ENCODE results near the gene FANCL.
A peak's percentile ranks its signal among the peaks of the same experiment; 100 is the strongest.
"Not testable (repeated sequence)": the region's sequence is repeated elsewhere in the genome, so short reads cannot be mapped to it uniquely, and the experiment has no call there.

Gene FANCL

GRCh38 chr2:58206785-58207184 is 34.3 kb downstream of the FANCL start:
- no peak for DNase-seq (ENCODE audit: low spot score)

- no peak for DNase-seq (ENCODE audit: low spot score)
Observed at GRCh38 chr2:58204195-58204959, 36.7 kb downstream of the FANCL start.

DNA sequence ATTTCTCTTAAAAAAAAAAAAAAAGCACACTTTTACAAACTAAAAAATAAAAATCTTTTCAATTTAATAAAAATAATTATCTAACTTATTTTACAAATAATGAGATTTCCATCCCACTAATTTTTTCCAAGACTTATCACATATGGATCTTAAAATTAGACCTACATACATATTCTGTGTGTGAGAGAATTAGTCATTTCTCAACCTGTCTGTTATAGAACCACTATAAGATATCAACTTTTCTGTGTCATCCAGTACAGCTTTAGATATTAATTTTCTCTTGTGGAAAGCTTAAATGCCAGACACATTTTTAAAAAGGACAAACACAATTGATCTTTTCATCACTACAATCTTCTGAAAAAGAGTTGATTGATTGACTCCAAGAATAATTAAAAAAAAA is 38.1 kb downstream of the FANCL start:
- DNase-seq (ENCODE audit: low spot score), result no peak

DNA sequence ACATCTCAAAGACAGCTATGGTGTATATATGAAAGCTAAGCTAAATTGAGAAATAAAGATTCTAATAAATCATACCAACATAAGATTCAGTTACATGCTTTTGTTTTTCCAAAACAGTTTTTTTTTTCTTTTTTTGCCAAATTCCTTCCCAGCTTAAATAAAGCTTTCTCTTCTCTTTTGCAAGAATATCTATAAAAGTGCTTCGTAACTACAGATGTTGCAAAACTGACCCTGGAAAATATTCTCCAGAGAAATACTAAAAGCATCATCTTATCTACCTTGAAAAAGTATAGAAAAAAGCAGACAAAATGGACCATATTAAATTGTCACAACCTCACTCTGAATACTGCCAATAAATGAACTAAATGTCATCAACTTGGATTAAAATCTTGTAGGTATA is 38.7 kb downstream of the FANCL start:
- DNase-seq (ENCODE audit: low spot score), result no peak

DNA sequence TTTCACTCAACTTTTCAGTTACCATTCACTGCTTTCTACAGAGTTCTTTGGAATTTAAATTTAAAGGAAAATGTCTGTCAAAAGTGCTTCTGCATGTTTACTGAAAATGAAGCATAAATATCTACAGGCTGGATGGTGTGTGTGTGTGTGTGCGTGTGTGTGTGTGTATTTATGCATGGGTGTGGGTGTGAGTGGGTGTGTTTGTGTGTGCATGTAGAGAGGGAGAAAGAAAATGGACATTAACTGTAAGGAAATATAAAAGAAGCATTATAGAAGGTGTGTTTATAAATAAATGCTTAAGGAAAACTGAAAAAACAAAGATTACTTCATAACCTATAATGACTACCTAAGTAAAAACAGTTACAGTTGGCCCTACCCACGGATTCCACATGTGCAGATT is 43.2 kb downstream of the FANCL start:
- DNase-seq (ENCODE audit: low spot score), result no peak

GRCh38 chr2:58195662-58196061 is 45.5 kb downstream of the FANCL start:
- DNase-seq (ENCODE audit: low spot score), result no peak

DNA sequence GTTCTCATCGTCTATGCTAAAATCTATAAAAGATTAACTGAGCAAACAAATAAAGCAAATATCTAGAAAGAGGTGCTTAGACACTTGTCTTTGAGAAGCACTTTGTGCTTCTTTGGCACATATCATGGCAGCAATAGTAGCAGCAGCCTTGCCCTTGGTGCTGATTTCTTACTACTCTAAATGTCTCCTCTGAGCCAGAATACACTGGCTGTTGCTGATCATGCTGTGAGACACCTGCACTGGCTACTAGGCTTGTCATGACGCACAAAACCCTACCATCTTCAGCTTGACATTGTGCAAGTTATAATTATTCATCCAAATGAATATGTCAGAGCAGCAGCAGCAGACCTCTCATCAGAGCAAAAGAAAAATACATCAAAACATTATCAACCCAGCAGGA is 46.7 kb downstream of the FANCL start:
- DNase-seq (ENCODE audit: low spot score), result peak; percentile 13

GRCh38 chr2:58187022-58187421 is 54.1 kb downstream of the FANCL start:
- not testable (repeated sequence) for DNase-seq (ENCODE audit: low spot score)

DNA sequence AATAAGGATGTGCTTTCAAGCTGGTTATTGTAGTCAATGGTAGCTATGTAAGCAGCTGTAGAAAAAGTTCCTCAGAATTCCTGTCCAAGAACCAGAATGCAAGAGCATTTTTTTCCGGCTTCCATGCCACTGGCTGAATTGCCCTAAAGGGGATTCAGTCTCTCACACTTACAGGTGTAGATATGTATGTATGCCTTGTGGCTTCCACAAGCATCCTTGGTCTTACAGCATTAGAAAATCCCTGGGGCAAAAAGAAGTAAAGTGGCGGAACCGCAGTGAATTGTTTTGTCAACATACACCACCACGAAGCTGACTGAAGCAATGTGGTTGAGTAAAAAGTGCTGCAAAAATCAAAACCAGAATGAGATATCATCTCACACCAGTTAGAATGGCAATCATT is 54.6 kb downstream of the FANCL start:
- DNase-seq (ENCODE audit: low spot score), result no peak

- no peak for DNase-seq (ENCODE audit: low spot score)
Observed at GRCh38 chr2:58182527-58182926, 58.6 kb downstream of the FANCL start.

DNA sequence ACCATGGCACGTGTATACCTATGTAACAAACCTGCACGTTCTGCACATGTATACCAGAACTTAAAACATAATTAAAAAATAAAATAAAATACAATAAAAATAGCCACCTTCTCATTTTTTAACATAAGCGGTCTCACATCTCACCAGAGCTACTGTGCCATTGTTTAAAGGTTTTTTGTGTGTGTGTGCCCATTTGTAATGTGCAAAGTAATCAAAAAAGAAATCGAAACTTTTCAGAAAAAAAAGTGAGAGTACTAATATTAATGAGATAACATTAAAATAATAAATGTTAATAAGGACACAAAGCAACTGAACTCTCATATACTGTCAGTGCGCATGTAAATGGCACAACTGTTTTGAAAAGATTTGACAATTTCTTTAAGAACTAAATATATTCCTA is 60.5 kb downstream of the FANCL start:
- no peak for DNase-seq (ENCODE audit: low spot score)

DNA sequence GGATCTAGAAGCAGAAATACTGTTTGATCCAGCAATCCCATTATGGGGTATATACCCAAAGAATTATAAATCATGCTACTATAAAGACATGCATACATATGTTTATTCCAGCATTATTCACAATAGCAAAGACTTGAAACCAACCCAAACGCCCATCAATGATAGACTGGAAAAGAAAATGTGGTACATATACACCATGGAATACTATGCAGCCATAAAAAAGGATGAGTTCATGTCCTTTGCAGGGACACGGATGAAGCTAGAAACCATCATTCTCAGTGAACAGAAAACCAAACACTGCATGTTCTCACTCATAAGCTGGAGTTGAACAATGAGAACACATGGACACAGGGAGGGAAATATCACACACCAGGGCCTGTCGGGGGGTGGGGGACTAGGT is 61.0 kb downstream of the FANCL start:
- DNase-seq (ENCODE audit: low spot score), result not testable (repeated sequence)

DNA sequence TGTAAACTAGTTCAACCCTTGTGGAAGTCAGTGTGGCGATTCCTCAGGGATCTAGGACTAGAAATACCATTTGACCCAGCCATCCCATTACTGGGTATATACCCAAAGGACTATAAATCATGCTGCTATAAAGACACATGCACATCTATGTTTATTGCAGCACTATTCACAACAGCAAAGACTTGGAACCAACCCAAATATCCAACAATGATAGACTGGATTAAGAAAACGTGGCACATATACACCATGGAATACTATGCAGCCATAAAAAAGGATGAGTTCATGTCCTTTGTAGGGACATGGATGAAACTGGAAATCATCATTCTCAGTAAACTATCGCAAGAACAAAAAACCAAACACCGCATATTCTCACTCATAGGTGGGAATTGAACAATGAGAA is 63.9 kb downstream of the FANCL start:
- not testable (repeated sequence) for DNase-seq (ENCODE audit: low spot score)

DNA sequence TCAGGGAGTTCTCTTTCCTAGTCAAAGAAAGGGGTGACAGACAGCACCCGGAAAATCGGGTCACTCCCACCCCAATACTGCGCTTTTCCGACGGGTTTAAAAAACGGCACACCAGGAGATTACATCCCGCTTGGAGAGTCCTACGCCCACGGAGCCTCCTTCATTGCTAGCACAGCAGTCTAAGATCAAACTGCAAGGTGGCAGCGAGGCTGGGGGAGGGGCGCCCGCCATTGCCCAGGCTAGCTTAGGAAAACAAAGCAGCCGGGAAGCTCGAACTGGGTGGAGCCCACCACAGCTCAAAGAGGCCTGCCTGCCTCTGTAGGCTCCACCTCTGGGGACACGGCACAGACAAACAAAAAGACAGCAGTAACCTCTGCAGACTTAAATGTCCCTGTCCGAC is 69.3 kb downstream of the FANCL start:
- not testable (repeated sequence) for DNase-seq (ENCODE audit: low spot score)

- not testable (repeated sequence) for DNase-seq (ENCODE audit: low spot score)
Observed at GRCh38 chr2:58170334-58170933, 70.7 kb downstream of the FANCL start.

DNA sequence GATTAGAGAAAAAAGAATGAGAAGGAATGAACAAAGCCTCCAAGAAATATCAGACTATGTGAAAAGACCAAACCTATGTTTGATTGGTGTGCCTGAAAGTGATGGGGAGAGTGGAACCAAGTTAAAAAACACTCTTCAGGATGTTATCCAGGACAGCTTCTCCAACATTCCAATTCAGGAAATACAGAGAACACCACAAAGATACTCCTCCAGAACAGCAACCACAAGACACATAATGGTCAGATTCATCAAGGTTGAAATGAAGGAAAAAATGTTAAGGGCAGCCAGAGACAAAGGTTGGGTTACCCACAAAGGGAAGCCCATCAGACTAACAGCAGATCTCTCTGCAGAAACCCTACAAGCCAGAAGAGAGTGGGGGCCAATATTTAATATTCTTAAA is 71.3 kb downstream of the FANCL start:
- not testable (repeated sequence) for DNase-seq (ENCODE audit: low spot score)

DNA sequence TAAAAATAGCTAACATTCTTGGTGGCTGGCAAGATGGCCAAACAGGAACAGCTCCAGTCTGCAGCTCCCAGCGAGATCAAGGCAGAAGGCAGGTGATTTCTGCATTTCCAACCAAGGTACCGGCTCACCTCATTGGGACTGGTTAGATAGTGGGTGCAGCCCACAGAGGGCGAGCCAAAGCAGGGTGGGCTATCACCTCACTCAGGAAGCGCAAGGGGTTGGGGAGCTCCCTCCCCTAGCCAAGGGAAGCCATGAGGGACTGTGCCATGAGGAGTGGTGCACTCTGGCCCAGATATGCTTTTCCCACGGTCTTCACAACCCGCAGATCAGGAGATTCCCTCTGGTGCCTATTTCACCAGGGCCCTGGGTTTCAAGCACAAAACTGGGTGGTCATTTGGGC is 73.0 kb downstream of the FANCL start:
- DNase-seq (ENCODE audit: low spot score), result not testable (repeated sequence)

- no peak for DNase-seq (ENCODE audit: low spot score)
Observed at GRCh38 chr2:58163913-58164312, 77.2 kb downstream of the FANCL start.

GRCh38 chr2:58158481-58158880 is 82.6 kb downstream of the FANCL start:
- DNase-seq (ENCODE audit: low spot score), result no peak

- DNase-seq (ENCODE audit: low spot score), result no peak
Observed at GRCh38 chr2:58157754-58158153, 83.4 kb downstream of the FANCL start.

- DNase-seq (ENCODE audit: low spot score), result no peak
Observed at GRCh38 chr2:58156780-58157179, 84.3 kb downstream of the FANCL start.

- DNase-seq (ENCODE audit: low spot score), result no peak
Observed at GRCh38 chr2:58155160-58155778, 85.9 kb downstream of the FANCL start.

GRCh38 chr2:58146707-58147106 is 94.4 kb downstream of the FANCL start:
- DNase-seq (ENCODE audit: low spot score), result no peak
